ENCODE measurements around the gene COQ9. TPM values are rescaled to one million over a fixed set of nuclear protein-coding genes. Genes with fewer than 3 reads are reported as not detected.

The COQ9 gene
- total and polyA plus RNA-seq, 11 donors = 126 to 436 (median 191) TPM

GRCh38 chr16:57427307-57427706 lies 20.0 kb upstream of the COQ9 start:
- WGBS, 4 donors = 70 to 77% (median 74%) methylated on average over 8 of the region's 8 CpGs
- ATAC-seq = no peak
- intact Hi-C loops (cut with DNase I) = loop anchor here in 3 of 10 donors (5.0 to 10.0 kb wide), 2 partner anchors 90 to 343 kb away; no protein-coding TSS in a partner anchor

GRCh38 chr16:57427824-57428223 lies 19.5 kb upstream of the COQ9 start:
- Histone ChIP-seq H3K36me3 (peaks cover 0 to 62% (median 58%) of the 10 kb centered on the region in 9 donors), H3K4me3 (no peak overlapping the region), H3K27me3 (no peaks in the 10 kb centered on the region), H3K9me3 (no peaks in the 10 kb centered on the region), H3K27ac (no peak overlapping the region), H3K4me1 (peaks cover 0 to 18% (median 10%) of the 10 kb centered on the region in 12 donors)
- DNase-seq (no peak), ATAC-seq (no peak)
- TF ChIP-seq POLR2A (IDR thresholded peaks at IDR 0.05) = no peak
- TF ChIP-seq CTCF (IDR thresholded peaks at IDR 0.05) = no peak
- intact Hi-C loops (cut with DNase I) = loop anchor here in 3 of 10 donors (5.0 to 10.0 kb wide), 2 partner anchors 89 to 343 kb away; no protein-coding TSS in a partner anchor

More at GRCh38 chr16:57427307-57427706, 20.0 kb upstream of the COQ9 start:
- peaks cover 0 to 22% (median 13%) of the 10 kb centered on the region in 12 donors for H3K4me1 ChIP-seq
- no peak for DNase-seq
- H3K9me3 ChIP-seq = no peaks in the 10 kb centered on the region
- H3K27ac ChIP-seq = no peak overlapping the region
- no peak overlapping the region for H3K4me3 ChIP-seq
- no peaks in the 10 kb centered on the region for H3K27me3 ChIP-seq
- H3K36me3 ChIP-seq = peaks cover 0 to 57% (median 53%) of the 10 kb centered on the region in 9 donors
- TF ChIP-seq CTCF (IDR thresholded peaks at IDR 0.05) = no peak
- no peak for TF ChIP-seq POLR2A (IDR thresholded peaks at IDR 0.05)

- Histone ChIP-seq H3K36me3 (peaks cover 0 to 94% (median 90%) of the 10 kb centered on the region in 9 donors), H3K27ac (no peak overlapping the region), H3K4me1 (no peaks in the 10 kb centered on the region), H3K4me3 (no peak overlapping the region), H3K27me3 (no peaks in the 10 kb centered on the region), H3K9me3 (no peaks in the 10 kb centered on the region)
- TF ChIP-seq POLR2A (IDR thresholded peaks at IDR 0.05) = no peak
- no peak for TF ChIP-seq CTCF (IDR thresholded peaks at IDR 0.05)
- DNase-seq (no peak), ATAC-seq (no peak)
- WGBS, 4 donors = 72 to 80% (median 75%) methylated on average over 5 of the region's 5 CpGs
- intact Hi-C loops (cut with DNase I) = no loop called here
Measured at GRCh38 chr16:57430955-57431354, 16.3 kb upstream of the COQ9 start.

- Histone ChIP-seq H3K27ac (no peak overlapping the region), H3K4me3 (no peak overlapping the region), H3K9me3 (no peaks in the 10 kb centered on the region), H3K27me3 (no peaks in the 10 kb centered on the region), H3K36me3 (peaks cover 0 to 100% (median 96%) of the 10 kb centered on the region in 9 donors), H3K4me1 (no peaks in the 10 kb centered on the region)
- intact Hi-C loops (cut with DNase I) = no loop called here
- ATAC-seq (no peak), DNase-seq (no peak)
- WGBS, 4 donors = 92 to 100% (median 93%) methylated on average over 2 of the region's 2 CpGs
- TF ChIP-seq CTCF (IDR thresholded peaks at IDR 0.05) = no peak
- TF ChIP-seq POLR2A (IDR thresholded peaks at IDR 0.05) = no peak
Measured at GRCh38 chr16:57432505-57432904, 14.8 kb upstream of the COQ9 start.

Measured in heart left ventricle (tissue), 16 donors.